ENCODE results near the gene FKBP4. TPM values are rescaled to one million over a fixed set of nuclear protein-coding genes. Genes with fewer than 3 reads are reported as not detected.

FKBP4 gene
- total RNA-seq, 1 donor from 2014 or later = 62.2 TPM

DNA sequence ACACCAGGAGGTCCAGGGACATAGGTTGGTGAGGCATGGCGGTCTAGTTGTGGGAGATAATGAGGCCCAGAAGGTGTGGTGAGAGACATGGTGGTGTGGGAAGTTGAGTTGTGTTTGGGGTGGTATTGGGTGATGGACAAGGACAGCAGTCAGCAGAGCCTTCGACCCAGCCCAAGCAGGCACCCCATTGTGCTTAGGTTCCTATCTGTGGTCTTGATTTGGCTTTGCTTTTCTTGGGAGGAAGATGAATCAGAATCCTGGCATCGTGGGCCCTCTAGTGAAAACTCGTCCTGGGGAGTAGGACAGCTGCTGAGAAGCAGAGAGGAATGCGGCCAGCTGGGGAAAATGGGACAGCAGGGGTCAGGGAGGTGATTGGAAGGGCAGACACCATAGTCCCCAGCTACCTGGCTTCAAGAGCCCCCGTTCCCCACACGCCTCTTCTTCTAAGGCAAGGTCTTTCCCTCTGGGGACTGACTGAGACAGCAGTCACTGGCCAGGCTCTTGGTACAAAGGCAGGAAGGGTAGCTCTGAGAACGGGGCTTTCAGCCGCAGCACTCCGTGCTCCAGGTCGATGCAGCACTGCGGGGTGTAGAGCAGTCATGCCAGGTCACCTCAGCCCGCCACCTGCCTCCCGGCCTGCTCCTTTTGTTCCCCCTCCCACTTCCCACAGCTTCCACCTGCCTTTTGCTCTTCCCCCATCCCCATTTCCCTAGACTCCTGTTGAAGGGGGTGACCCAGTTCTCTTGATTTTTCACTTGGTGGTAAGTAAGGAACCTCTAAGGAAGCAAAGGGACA lies 32.1 kb downstream of the FKBP4 start:
- ATAC-seq (no peak), DNase-seq (no peak)
- intact Hi-C loops (cut with DNase I) = no loop called here
- Histone ChIP-seq H3K27ac (no peak overlapping the region), H3K27me3 (ENCODE audit: low read depth) (no peaks in the 10 kb centered on the region), H3K4me3 (no peak overlapping the region), H3K36me3 (peaks cover 94% of the 10 kb centered on the region), H3K4me1 (no peaks in the 10 kb centered on the region), H3K9me3 (no peaks in the 10 kb centered on the region)
- TF ChIP-seq, protein P1, sequence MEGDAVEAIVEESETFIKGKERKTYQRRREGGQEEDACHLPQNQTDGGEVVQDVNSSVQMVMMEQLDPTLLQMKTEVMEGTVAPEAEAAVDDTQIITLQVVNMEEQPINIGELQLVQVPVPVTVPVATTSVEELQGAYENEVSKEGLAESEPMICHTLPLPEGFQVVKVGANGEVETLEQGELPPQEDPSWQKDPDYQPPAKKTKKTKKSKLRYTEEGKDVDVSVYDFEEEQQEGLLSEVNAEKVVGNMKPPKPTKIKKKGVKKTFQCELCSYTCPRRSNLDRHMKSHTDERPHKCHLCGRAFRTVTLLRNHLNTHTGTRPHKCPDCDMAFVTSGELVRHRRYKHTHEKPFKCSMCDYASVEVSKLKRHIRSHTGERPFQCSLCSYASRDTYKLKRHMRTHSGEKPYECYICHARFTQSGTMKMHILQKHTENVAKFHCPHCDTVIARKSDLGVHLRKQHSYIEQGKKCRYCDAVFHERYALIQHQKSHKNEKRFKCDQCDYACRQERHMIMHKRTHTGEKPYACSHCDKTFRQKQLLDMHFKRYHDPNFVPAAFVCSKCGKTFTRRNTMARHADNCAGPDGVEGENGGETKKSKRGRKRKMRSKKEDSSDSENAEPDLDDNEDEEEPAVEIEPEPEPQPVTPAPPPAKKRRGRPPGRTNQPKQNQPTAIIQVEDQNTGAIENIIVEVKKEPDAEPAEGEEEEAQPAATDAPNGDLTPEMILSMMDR (IDR thresholded peaks at IDR 0.05) = no peak

DNA sequence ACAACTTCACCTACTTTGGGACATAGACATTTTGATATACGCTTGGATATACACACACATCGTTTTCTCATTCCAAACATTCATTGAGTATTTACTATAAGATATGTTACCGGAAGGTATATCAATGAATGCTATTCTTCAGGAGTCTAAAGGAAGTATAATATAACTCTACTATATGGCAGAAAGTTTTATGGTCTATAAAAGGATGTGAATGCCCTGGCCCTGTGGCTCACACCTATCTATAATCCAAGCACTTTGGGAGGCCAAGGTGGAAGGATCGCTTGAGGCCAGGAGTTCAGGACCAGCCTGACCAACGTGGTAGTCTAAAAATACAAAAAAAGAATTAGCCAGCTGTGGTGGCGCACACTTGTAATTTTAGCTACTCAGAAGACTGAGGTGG lies 34.5 kb downstream of the FKBP4 start:
- no peak overlapping the region for H3K4me3 ChIP-seq
- H3K27ac ChIP-seq = no peak overlapping the region
- ATAC-seq = no peak
- H3K9me3 ChIP-seq = no peaks in the 10 kb centered on the region
- H3K27me3 ChIP-seq (ENCODE audit: low read depth) = no peaks in the 10 kb centered on the region
- intact Hi-C loops (cut with DNase I) = no loop called here
- DNase-seq = no peak
- H3K36me3 ChIP-seq = peaks cover 70% of the 10 kb centered on the region
- peaks cover 2% of the 10 kb centered on the region for H3K4me1 ChIP-seq
- TF ChIP-seq, protein P1 (IDR thresholded peaks at IDR 0.05) = no peak

DNA sequence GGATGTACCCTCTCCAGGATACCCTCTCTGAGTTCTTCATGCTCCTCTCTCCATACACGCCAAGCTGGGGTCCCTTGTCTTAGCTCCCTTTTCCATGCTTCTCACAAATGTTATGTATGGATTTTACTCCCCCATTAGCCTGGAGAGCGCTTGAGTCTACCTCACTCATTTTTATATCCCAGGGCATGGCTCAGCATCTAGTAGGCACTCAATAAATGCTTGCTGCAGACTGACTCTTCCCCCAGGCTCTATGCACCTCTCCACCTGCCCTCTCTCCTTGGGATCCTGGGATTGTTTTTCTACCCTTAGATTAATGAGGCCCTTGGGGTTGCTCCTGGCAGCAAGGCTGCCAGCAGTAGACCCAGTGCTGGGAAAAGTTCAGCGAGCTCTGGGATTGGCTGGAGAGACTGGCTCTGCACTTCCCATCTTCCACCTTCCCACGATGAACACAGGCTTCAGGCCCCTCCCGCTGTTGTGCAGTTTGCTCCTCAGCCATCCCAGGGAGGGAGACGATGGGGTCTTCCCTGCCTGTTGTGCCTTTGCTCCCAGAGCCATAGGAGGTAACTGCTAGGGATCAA lies 37.9 kb downstream of the FKBP4 start:
- ATAC-seq (no peak), DNase-seq (no peak)
- no peaks in the 10 kb centered on the region for H3K27me3 ChIP-seq (ENCODE audit: low read depth)
- no peak overlapping the region for H3K27ac ChIP-seq
- TF ChIP-seq, protein P1 (IDR thresholded peaks at IDR 0.05) = no peak
- H3K36me3 ChIP-seq = peaks cover 37% of the 10 kb centered on the region
- H3K4me1 ChIP-seq = peaks cover 7% of the 10 kb centered on the region
- H3K4me3 ChIP-seq = no peak overlapping the region
- intact Hi-C loops (cut with DNase I) = no loop called here
- H3K9me3 ChIP-seq = no peaks in the 10 kb centered on the region

DNA sequence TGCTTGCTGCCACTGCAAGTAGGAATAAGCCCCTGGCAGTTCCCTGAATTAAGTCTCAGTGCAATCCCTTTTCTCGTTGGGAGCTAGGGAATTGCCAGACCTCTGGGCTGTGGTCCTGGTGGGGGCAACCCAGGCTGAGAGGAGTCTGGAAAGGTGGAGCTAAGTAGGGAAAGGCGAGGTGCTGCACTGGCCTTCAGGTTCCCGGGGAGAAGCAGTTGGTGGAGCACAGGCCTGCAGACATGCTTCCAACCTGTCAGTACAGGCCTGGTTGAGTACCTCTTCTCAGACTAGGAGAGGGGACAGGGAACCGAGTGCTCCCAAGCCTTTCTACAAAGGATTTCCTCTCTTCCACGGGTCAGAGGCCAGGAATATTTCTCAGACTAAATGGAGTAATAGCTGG lies 38.6 kb downstream of the FKBP4 start:
- peaks cover 7% of the 10 kb centered on the region for H3K4me1 ChIP-seq
- no peak overlapping the region for H3K4me3 ChIP-seq
- ATAC-seq (no peak), DNase-seq (no peak)
- intact Hi-C loops (cut with DNase I) = no loop called here
- H3K36me3 ChIP-seq = peaks cover 33% of the 10 kb centered on the region
- H3K27ac ChIP-seq = no peak overlapping the region
- H3K27me3 ChIP-seq (ENCODE audit: low read depth) = no peaks in the 10 kb centered on the region
- H3K9me3 ChIP-seq = no peaks in the 10 kb centered on the region
- TF ChIP-seq, protein P1 (IDR thresholded peaks at IDR 0.05) = no peak

DNA sequence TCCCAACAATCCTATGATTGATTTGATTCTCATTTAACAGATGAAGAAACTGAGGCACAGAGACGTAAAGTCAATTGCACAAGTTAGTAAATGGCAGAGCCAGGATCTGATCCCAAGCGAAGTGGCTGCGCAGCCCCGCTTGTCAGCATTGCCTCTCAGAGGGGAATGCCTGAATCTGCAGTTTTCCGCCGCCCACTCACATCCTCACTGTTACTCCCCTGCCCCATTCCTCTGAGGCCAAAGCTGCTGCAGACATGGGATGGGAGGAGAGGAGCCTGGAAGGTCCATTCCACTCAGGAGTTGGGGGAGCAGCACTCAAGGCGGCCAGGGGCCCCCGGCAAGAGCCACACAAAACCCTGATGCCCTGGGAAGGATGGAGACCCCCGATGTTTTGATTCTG lies 39.0 kb downstream of the FKBP4 start:
- ATAC-seq = no peak
- intact Hi-C loops (cut with DNase I) = no loop called here
- no peak for DNase-seq
- Histone ChIP-seq H3K4me1 (peaks cover 7% of the 10 kb centered on the region), H3K4me3 (no peak overlapping the region), H3K9me3 (no peaks in the 10 kb centered on the region), H3K36me3 (peaks cover 33% of the 10 kb centered on the region), H3K27ac (no peak overlapping the region), H3K27me3 (ENCODE audit: low read depth) (no peaks in the 10 kb centered on the region)
- TF ChIP-seq, protein P1 (IDR thresholded peaks at IDR 0.05) = no peak

Measured in lower lobe of right lung (tissue), 2 donors.